WTC11 (cell line): ENCODE measurements around the gene FGF6. TPM values are rescaled to one million over a fixed set of nuclear protein-coding genes. Genes with fewer than 3 reads are reported as not detected.

Experiments
- ATAC-seq: fragments of 200-7000 bp; cut with Tn5 transposase; 2 replicates; pipeline ENCODE4 v1.10.0; 2021; ENCODE audit warnings: mild to moderate bottlenecking, moderate library complexity
- CTCF ChIA-PET: fragments of 300-600 bp; sonication (Branson Sonifier 250); formaldehyde crosslinking; loops from one replicate; lab custom pipeline; 2021; ENCODE audit warnings: antibody characterized with exemption; lab: Charles Lee
- POLR2A ChIA-PET: fragments of 350-600 bp; sonication (Branson Sonifier 250); formaldehyde crosslinking; loops from one replicate; lab custom pipeline; 2021; ENCODE audit warnings: antibody characterized with exemption; lab: Charles Lee
- DNase-seq: peaks from one replicate; pipeline ENCODE4 v3.0.0; 2021; ENCODE audit warnings: low spot score
- H3K27ac Mint-ChIP-seq: 2 replicates; pipeline ENCODE4 v1.8.0; 2021; ENCODE audit warnings: mixed read lengths
- H3K27me3 Mint-ChIP-seq: 2 replicates; pipeline ENCODE4 v1.8.0; 2021; ENCODE audit warnings: low read depth, mild to moderate bottlenecking, moderate library complexity, mixed read lengths
- H3K36me3 Mint-ChIP-seq: 2 replicates; pipeline ENCODE4 v1.8.0; 2021; ENCODE audit warnings: mixed read lengths
- H3K4me1 Mint-ChIP-seq: 2 replicates; pipeline ENCODE4 v1.8.0; 2022; ENCODE audit warnings: mixed read lengths
- H3K4me3 Mint-ChIP-seq: 2 replicates; pipeline ENCODE4 v1.8.0; 2021; ENCODE audit warnings: mild to moderate bottlenecking, moderate library complexity, mixed read lengths
- H3K9me3 Mint-ChIP-seq: 2 replicates; pipeline ENCODE4 v1.8.0; 2021; ENCODE audit warnings: mixed read lengths
- EMX1 ChIP-seq: fragments of 250-450 bp; sonication (Bioruptor Pico); IDR thresholded peaks from 2 replicates; pipeline ENCODE4 v1.8.0; 2021; ENCODE audit warnings: mild to moderate bottlenecking
- FOXP1 ChIP-seq: sonication (generic); formaldehyde crosslinking; IDR thresholded peaks from 2 replicates; pipeline ENCODE4 v1.8.0; 2022; ENCODE audit warnings: missing genetic modification reagents, mild to moderate bottlenecking, moderate library complexity, borderline replicate concordance
- HMGA2 ChIP-seq: fragments of 250-450 bp; sonication (Bioruptor Pico); IDR thresholded peaks from 2 replicates; pipeline ENCODE4 v1.4.0; 2021; ENCODE audit warnings: mild to moderate bottlenecking, moderate library complexity
- IRF2 ChIP-seq: sonication (generic); formaldehyde crosslinking; IDR thresholded peaks from 2 replicates; pipeline ENCODE4 v1.8.0; 2022; ENCODE audit warnings: low read depth, missing genetic modification reagents, borderline replicate concordance
- JUN ChIP-seq: sonication (generic); formaldehyde crosslinking; IDR thresholded peaks from 2 replicates; pipeline ENCODE4 v1.8.0; 2023; ENCODE audit warnings: mild to moderate bottlenecking, missing genetic modification reagents
- PREB ChIP-seq: sonication (generic); formaldehyde crosslinking; IDR thresholded peaks from 2 replicates; pipeline ENCODE4 v1.8.1; 2022; ENCODE audit warnings: mild to moderate bottlenecking, missing genetic modification reagents, moderate library complexity, borderline replicate concordance
- RELA ChIP-seq: sonication (generic); formaldehyde crosslinking; IDR thresholded peaks from 2 replicates; pipeline ENCODE4 v1.8.1; 2022; ENCODE audit warnings: missing genetic modification reagents, mild to moderate bottlenecking, borderline replicate concordance
- RORB ChIP-seq: fragments of 250-450 bp; sonication (Bioruptor Pico); IDR thresholded peaks from 2 replicates; pipeline ENCODE4 v1.9.0; 2021; ENCODE audit warnings: mild to moderate bottlenecking
- TCF7 ChIP-seq: sonication (generic); formaldehyde crosslinking; IDR thresholded peaks from 2 replicates; pipeline ENCODE4 v1.8.0; 2022; ENCODE audit warnings: mild to moderate bottlenecking, low read depth, missing genetic modification reagents, moderate library complexity
- ZBTB21 ChIP-seq: sonication (generic); formaldehyde crosslinking; IDR thresholded peaks from 2 replicates; pipeline ENCODE4 v1.8.1; 2023; ENCODE audit warnings: mild to moderate bottlenecking, missing genetic modification reagents, borderline replicate concordance
- ZNF138 ChIP-seq: sonication (generic); formaldehyde crosslinking; conservative IDR thresholded peaks from 2 replicates; pipeline ENCODE4 v1.8.1; 2022; ENCODE audit warnings: mild to moderate bottlenecking, moderate library complexity, missing genetic modification reagents
- ZNF317 ChIP-seq: sonication (generic); formaldehyde crosslinking; IDR thresholded peaks from 2 replicates; pipeline ENCODE4 v1.8.1; 2023; ENCODE audit warnings: low read depth, mild to moderate bottlenecking, moderate library complexity, missing genetic modification reagents, borderline replicate concordance
- ZNF423 ChIP-seq: fragments of 250-450 bp; sonication (Bioruptor Pico); IDR thresholded peaks from 2 replicates; pipeline ENCODE4 v2.1.2; 2022; ENCODE audit warnings: mild to moderate bottlenecking, moderate library complexity
- total RNA-seq: library from RNA; stranded (reverse); gene quantifications from 3 replicates; pipeline ENCODE4 v1.2.3, GENCODE V29; 2021
- TF ChIP-seq, protein P1 (sequence below): sonication (generic); formaldehyde crosslinking; IDR thresholded peaks from 2 replicates; pipeline ENCODE4 v1.8.0; 2022; ENCODE audit warnings: mild to moderate bottlenecking, missing genetic modification reagents
- TF ChIP-seq, protein P2 (sequence below): fragments of 250-450 bp; sonication (Bioruptor Pico); IDR thresholded peaks from 2 replicates; pipeline ENCODE4 v1.9.0; 2021; ENCODE audit warnings: moderate library complexity, mild to moderate bottlenecking, inconsistent platforms, borderline replicate concordance
- TF ChIP-seq, protein P3 (sequence below): sonication (generic); formaldehyde crosslinking; IDR thresholded peaks from 2 replicates; pipeline ENCODE4 v1.8.1; 2022; ENCODE audit warnings: mild to moderate bottlenecking, moderate library complexity, missing genetic modification reagents
- TF ChIP-seq, protein P4 (sequence below): fragments of 250-450 bp; sonication (Bioruptor Pico); IDR thresholded peaks from 2 replicates; pipeline ENCODE4 v1.9.0; 2021; ENCODE audit warnings: mild to moderate bottlenecking

FGF6 gene
- total RNA-seq, 1 experiment from 2014 or later: not detected

- CTCF ChIA-PET: interaction anchor here (1.0 kb wide), 1 partner anchor 8 kb away, joined by 3 read pairs; no protein-coding TSS in a partner anchor
- H3K4me1 Mint-ChIP-seq: peaks cover 45% of the 10 kb centered on the region
- POLR2A ChIA-PET: no interaction called here
- H3K27me3 Mint-ChIP-seq: peaks cover 18% of the 10 kb centered on the region
- H3K27ac Mint-ChIP-seq: no peak overlapping the region
- no peaks in the 10 kb centered on the region; the same call in 1 of the 2 replicates for H3K36me3 Mint-ChIP-seq
- peaks cover 12% of the 10 kb centered on the region for H3K9me3 Mint-ChIP-seq
- H3K4me3 Mint-ChIP-seq: no peak overlapping the region
- no peak for TF ChIP-seq IRF2 (CRISPR knock-in tag)
- TF ChIP-seq ZNF423 (CRISPR knock-in tag): 0 out of 2 replicates have a peak, but pooled peaks have one; percentile 8
- TF ChIP-seq, all 79 proteins: peak for 1
- no peak for DNase-seq
- ATAC-seq: peak; percentile 4; the same call in 1 of the 2 replicates
Measured at GRCh38 chr12:4449851-4450221, 4.2 kb upstream of the FGF6 start.

GRCh38 chr12:4448943-4449850 lies 3.6 kb upstream of the FGF6 start:
- ChIA-PET POLR2A (no interaction called here), CTCF (no interaction called here)
- Mint-ChIP-seq H3K9me3 (peaks cover 11% of the 10 kb centered on the region), H3K36me3 (no peaks in the 10 kb centered on the region; the same call in 1 of the 2 replicates), H3K4me1 (peaks cover 49% of the 10 kb centered on the region), H3K4me3 (no peak overlapping the region), H3K27ac (no peak overlapping the region), H3K27me3 (peaks cover 18% of the 10 kb centered on the region)
- TF ChIP-seq, protein P1, sequence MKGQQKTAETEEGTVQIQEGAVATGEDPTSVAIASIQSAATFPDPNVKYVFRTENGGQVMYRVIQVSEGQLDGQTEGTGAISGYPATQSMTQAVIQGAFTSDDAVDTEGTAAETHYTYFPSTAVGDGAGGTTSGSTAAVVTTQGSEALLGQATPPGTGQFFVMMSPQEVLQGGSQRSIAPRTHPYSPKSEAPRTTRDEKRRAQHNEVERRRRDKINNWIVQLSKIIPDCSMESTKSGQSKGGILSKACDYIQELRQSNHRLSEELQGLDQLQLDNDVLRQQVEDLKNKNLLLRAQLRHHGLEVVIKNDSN: no peak
- no peak for TF ChIP-seq FOXP1 (CRISPR knock-in tag)
- no peak for TF ChIP-seq ZNF423 (CRISPR knock-in tag)
- TF ChIP-seq PREB (CRISPR knock-in tag): no peak
- TF ChIP-seq EMX1 (CRISPR knock-in tag): no peak
- no peak for TF ChIP-seq ZBTB21 (CRISPR knock-in tag)
- TF ChIP-seq TCF7 (CRISPR knock-in tag): no peak
- TF ChIP-seq, protein P2, sequence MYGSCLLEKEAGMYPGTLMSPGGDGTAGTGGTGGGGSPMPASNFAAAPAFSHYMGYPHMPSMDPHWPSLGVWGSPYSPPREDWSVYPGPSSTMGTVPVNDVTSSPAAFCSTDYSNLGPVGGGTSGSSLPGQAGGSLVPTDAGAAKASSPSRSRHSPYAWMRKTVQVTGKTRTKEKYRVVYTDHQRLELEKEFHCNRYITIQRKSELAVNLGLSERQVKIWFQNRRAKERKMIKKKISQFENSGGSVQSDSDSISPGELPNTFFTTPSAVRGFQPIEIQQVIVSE (CRISPR knock-in tag): no peak
- TF ChIP-seq, protein P3, sequence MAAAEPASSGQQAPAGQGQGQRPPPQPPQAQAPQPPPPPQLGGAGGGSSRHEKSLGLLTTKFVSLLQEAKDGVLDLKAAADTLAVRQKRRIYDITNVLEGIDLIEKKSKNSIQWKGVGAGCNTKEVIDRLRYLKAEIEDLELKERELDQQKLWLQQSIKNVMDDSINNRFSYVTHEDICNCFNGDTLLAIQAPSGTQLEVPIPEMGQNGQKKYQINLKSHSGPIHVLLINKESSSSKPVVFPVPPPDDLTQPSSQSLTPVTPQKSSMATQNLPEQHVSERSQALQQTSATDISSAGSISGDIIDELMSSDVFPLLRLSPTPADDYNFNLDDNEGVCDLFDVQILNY (CRISPR knock-in tag): no peak
- TF ChIP-seq, protein P4, sequence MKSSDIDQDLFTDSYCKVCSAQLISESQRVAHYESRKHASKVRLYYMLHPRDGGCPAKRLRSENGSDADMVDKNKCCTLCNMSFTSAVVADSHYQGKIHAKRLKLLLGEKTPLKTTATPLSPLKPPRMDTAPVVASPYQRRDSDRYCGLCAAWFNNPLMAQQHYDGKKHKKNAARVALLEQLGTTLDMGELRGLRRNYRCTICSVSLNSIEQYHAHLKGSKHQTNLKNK (CRISPR knock-in tag): no peak
- no peak for TF ChIP-seq RELA (CRISPR knock-in tag)
- TF ChIP-seq ZNF317 (CRISPR knock-in tag): no peak
- TF ChIP-seq RORB (CRISPR knock-in tag): no peak
- TF ChIP-seq JUN (CRISPR knock-in tag): no peak
- TF ChIP-seq ZNF138 (CRISPR knock-in tag): no peak
- TF ChIP-seq HMGA2 (CRISPR knock-in tag): no peak
- DNase-seq: no peak
- no peak for ATAC-seq
